ENCODE results near the gene LSM8. TPM values are rescaled to one million over a fixed set of nuclear protein-coding genes. Genes with fewer than 3 reads are reported as not detected.
A peak's percentile ranks its signal among the peaks of the same experiment; 100 is the strongest.

Gene LSM8
- total and polyA plus RNA-seq, 2 of the 8 experiments (the other 6 are each of a cell fraction or from before 2014, with no cell fraction given) = 36.9 to 51.0 TPM

DNA sequence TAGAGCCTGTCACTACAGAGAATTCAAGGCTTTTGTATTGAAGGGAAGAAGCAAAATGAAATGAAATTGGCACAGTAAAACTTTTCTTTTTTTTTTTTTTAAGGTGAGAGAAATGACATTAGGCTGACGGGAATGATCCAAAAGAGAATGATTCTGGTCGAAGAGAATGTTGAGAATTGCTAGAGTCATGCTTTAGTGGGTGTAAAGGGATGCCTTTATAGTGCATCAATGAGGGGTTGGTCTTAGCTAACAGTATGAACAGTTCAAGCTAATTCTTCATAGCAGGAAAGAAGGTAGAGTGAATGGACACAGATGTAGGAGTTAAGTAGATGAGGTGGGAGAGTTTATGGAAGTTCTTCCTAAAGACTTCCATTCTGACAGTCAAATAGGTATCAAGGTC is 32.3 kb upstream of the LSM8 start:
- H3K36me3 ChIP-seq (ENCODE audit: control insufficient read depth in 2 of 4, insufficient read depth in 4 of 4, low read length in 3 of 4) = no peaks in the 10 kb centered on the region
- no peak overlapping the region for H3K23ac ChIP-seq (ENCODE audit: insufficient read length)
- DNase-seq (ENCODE audit: low read depth in 1 of 2, low spot score in 2 of 2) (no peak), FAIRE-seq (no peak)
- no peak overlapping the region for H3K14ac ChIP-seq (ENCODE audit: insufficient read length)
- H2BK15ac ChIP-seq (ENCODE audit: low read length) = no peak overlapping the region
- H3K79me1 ChIP-seq (ENCODE audit: low read depth, low read length) = no peaks in the 10 kb centered on the region
- no peak overlapping the region for H2AFZ ChIP-seq (ENCODE audit: low read length)
- H3K4me2 ChIP-seq (ENCODE audit: insufficient read depth in 1 of 2, low read depth in 2 of 2, low read length in 2 of 2) = peak overlapping the region; percentile 40 to 58; a peak in 2 of 4 replicates
- H4K20me1 ChIP-seq (replicated peaks in 1 of 2; ENCODE audit: control insufficient read depth in 1 of 2, insufficient read depth in 2 of 2, low read length in 2 of 2) = no peaks in the 10 kb centered on the region
- H4K5ac ChIP-seq (ENCODE audit: insufficient read length, low read depth, low read length) = no peak overlapping the region
- H4K8ac ChIP-seq (ENCODE audit: extremely low read depth, insufficient read depth, low read length) = no peak overlapping the region
- no peak overlapping the region for H3K9ac ChIP-seq (replicated peaks in 1 of 4; ENCODE audit: extremely low read depth in 1 of 4, low read depth in 3 of 4, low read length in 3 of 4)
- no peaks in the 10 kb centered on the region for H3K79me2 ChIP-seq (ENCODE audit: control insufficient read depth in 1 of 2, insufficient read depth in 2 of 2, low read length in 2 of 2)
- WGBS, 2 experiments (ENCODE audit: extremely low coverage in 1 of 2, insufficient coverage in 1 of 2, insufficient read length in 1 of 2, insufficient replicate concordance in 2 of 2, low coverage in 1 of 2, low lambda C conversion rate in 2 of 2, missing lambda C conversion rate in 1 of 2) = 75% methylated on average over 2 of the region's 2 CpGs; no CpG with 5 or more reads in 1 of the 2 experiments
- H2BK12ac ChIP-seq (ENCODE audit: low read depth, low read length) = no peak overlapping the region
- H3K4me3 ChIP-seq (ENCODE audit: extremely low read depth in 1 of 4, insufficient read depth in 2 of 4, low read depth in 3 of 4, low read length in 4 of 4) = peak overlapping the region in 1 of 4 experiments; percentile 27; a peak in 1 of 8 replicates
- H3K4ac ChIP-seq (replicated peaks; ENCODE audit: insufficient read length, low read depth, low read length) = no peak overlapping the region
- no peaks in the 10 kb centered on the region for H3K9me3 ChIP-seq (ENCODE audit: insufficient read depth in 2 of 2, low read depth in 1 of 2, low read length in 1 of 2)
- H2BK20ac ChIP-seq (ENCODE audit: low read length) = peak overlapping the region; percentile 62; the same call in 1 of the 2 replicates
- H2BK120ac ChIP-seq (replicated peaks; ENCODE audit: low read depth, low read length) = peak overlapping the region; percentile 75
- H2BK5ac ChIP-seq (ENCODE audit: low read depth, low read length) = peak overlapping the region; percentile 83
- no peak overlapping the region for H3K18ac ChIP-seq (ENCODE audit: extremely low read depth, low read length)
- H4K91ac ChIP-seq (replicated peaks; ENCODE audit: insufficient read length, low read length) = peak overlapping the region; percentile 93
- H3K56ac ChIP-seq (replicated peaks; ENCODE audit: insufficient read length, low read depth, low read length) = no peak overlapping the region
- ChIA-PET CTCF (ENCODE audit: partially characterized antibody) (interaction anchor here (0.6 to 3.6 kb wide), 17 partner anchors 11 to 693 kb away, joined by 3 to 13 read pairs (median 4); no protein-coding TSS in a partner anchor), POLR2A (ENCODE audit: partially characterized antibody) (interaction anchor here (1.1 kb wide), 1 partner anchor 11 kb away, joined by 3 read pairs; no protein-coding TSS in a partner anchor)
- H3K4me1 ChIP-seq (replicated peaks in 1 of 4; ENCODE audit: control insufficient read depth in 3 of 4, insufficient read depth in 4 of 4, low read length in 3 of 4) = peaks cover 5 to 13% (median 10%) of the 10 kb centered on the region in 4 experiments; a peak in 6 of 7 replicates
- no peak overlapping the region for H2AK5ac ChIP-seq (ENCODE audit: low read depth, low read length)
- no peak overlapping the region for H3K27ac ChIP-seq (ENCODE audit: low read depth, low read length)
- no peaks in the 10 kb centered on the region; the same call in 1 of the 2 replicates for H3K23me2 ChIP-seq (ENCODE audit: low read depth, low read length)
- no peaks in the 10 kb centered on the region for H3K27me3 ChIP-seq (replicated peaks in 1 of 4; ENCODE audit: control insufficient read depth in 3 of 4, extremely low read depth in 1 of 4, insufficient read depth in 3 of 4, low read length in 3 of 4)
- TF ChIP-seq RXRA (IDR thresholded peaks at IDR 0.05; ENCODE audit: insufficient read depth, low read depth, low read length) (no peak), NANOG (IDR thresholded peaks at IDR 0.05; ENCODE audit: insufficient read depth, low read depth, low read length, poor library complexity, severe bottlenecking) (no peak), CREB1 (IDR thresholded peaks at IDR 0.05) (no peak), POU5F1 (IDR thresholded peaks at IDR 0.05; ENCODE audit: low read depth, low read length) (no peak), EZH2 (IDR thresholded peaks at IDR 0.05; ENCODE audit: low read depth, low read length, severe bottlenecking) (no peak), EGR1 (IDR thresholded peaks at IDR 0.05; ENCODE audit: borderline replicate concordance, low read depth, low read length) (no peak), ASH2L (IDR thresholded peaks at IDR 0.05; ENCODE audit: low read length) (no peak), MAFK (IDR thresholded peaks at IDR 0.05; ENCODE audit: low read depth, low read length) (no peak), GTF2F1 (IDR thresholded peaks at IDR 0.05; ENCODE audit: borderline replicate concordance, low read depth, low read length) (no peak), SIX5 (IDR thresholded peaks at IDR 0.05; ENCODE audit: low read depth, low read length) (no peak), FOSL1 (IDR thresholded peaks at IDR 0.05; ENCODE audit: insufficient read depth, low read depth, low read length) (no peak)
- TF ChIP-seq, protein P1, sequence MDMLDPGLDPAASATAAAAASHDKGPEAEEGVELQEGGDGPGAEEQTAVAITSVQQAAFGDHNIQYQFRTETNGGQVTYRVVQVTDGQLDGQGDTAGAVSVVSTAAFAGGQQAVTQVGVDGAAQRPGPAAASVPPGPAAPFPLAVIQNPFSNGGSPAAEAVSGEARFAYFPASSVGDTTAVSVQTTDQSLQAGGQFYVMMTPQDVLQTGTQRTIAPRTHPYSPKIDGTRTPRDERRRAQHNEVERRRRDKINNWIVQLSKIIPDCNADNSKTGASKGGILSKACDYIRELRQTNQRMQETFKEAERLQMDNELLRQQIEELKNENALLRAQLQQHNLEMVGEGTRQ (IDR thresholded peaks at IDR 0.05; ENCODE audit: low read length) = no peak
- TF ChIP-seq, protein P2, sequence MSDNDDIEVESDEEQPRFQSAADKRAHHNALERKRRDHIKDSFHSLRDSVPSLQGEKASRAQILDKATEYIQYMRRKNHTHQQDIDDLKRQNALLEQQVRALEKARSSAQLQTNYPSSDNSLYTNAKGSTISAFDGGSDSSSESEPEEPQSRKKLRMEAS (IDR thresholded peaks at IDR 0.05) = no peak

Measured in H1 (cell line).